ENCODE measurements around the gene ACSM2A.
"Not testable (repeated sequence)": the region's sequence is repeated elsewhere in the genome, so short reads cannot be mapped to it uniquely, and the experiment has no call there.

ACSM2A gene

DNA sequence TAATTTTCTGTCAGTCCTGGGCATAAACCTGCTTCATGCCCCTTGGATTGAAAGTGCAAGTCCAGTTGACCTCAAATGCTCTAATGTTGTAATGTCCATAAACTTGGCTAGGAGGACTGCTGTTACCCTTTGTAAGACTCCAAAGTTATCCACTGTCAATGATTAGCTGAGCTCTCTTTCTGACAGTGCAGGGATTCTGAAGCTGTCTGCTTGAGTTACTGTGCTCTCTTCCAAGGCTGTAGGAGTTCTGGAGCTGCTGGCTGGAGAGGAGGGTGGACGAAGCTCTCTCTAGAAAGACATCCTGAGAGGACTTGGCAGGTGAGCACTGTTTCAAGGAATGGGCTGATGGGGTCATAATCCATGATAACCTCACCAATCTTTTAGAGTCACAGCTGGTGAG, at the start of gene ACSM2A:
Gene ACSM2A, plus strand, starts transcription at position 158 of the 400 bp plus-strand sequence. CDS start 8,594 bp downstream, outside the sequence.
- TF ChIP-seq NFIC (IDR thresholded peaks at IDR 0.05); YY1 (IDR thresholded peaks at IDR 0.05; ENCODE audit: low read depth); TAF1 (IDR thresholded peaks at IDR 0.05; ENCODE audit: low read depth): not testable (repeated sequence)

- no peak for TF ChIP-seq CEBPB (IDR thresholded peaks at IDR 0.05)
- no peak for TF ChIP-seq ZBTB7A (IDR thresholded peaks at IDR 0.05; ENCODE audit: low read depth)
- TF ChIP-seq YY1 (IDR thresholded peaks at IDR 0.05; ENCODE audit: low read depth) = no peak
- TF ChIP-seq TAF1 (IDR thresholded peaks at IDR 0.05; ENCODE audit: low read depth) = no peak
- TF ChIP-seq RAD21 (IDR thresholded peaks at IDR 0.05; ENCODE audit: low read depth) = no peak
- TF ChIP-seq, protein P1, sequence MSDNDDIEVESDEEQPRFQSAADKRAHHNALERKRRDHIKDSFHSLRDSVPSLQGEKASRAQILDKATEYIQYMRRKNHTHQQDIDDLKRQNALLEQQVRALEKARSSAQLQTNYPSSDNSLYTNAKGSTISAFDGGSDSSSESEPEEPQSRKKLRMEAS (IDR thresholded peaks at IDR 0.05) = no peak
- TF ChIP-seq TCF12 (IDR thresholded peaks at IDR 0.05; ENCODE audit: low read depth) = no peak
- no peak for TF ChIP-seq FOXM1 (IDR thresholded peaks at IDR 0.05; ENCODE audit: borderline replicate concordance, low read depth)
- no peak for TF ChIP-seq NFIC (IDR thresholded peaks at IDR 0.05)
- no peak for TF ChIP-seq EGR1 (IDR thresholded peaks at IDR 0.05)
- TF ChIP-seq EP300 (IDR thresholded peaks at IDR 0.05; ENCODE audit: borderline replicate concordance) = no peak
- TF ChIP-seq TEAD4 (IDR thresholded peaks at IDR 0.05) = no peak
- no peak for TF ChIP-seq USF1 (IDR thresholded peaks at IDR 0.05)
- TF ChIP-seq REST (IDR thresholded peaks at IDR 0.05; ENCODE audit: low read depth) = no peak
- TF ChIP-seq CREB1 (IDR thresholded peaks at IDR 0.05; ENCODE audit: low read depth) = no peak
Measured at GRCh38 chr16:20402651-20403050, 48.7 kb upstream of the ACSM2A start.

DNA sequence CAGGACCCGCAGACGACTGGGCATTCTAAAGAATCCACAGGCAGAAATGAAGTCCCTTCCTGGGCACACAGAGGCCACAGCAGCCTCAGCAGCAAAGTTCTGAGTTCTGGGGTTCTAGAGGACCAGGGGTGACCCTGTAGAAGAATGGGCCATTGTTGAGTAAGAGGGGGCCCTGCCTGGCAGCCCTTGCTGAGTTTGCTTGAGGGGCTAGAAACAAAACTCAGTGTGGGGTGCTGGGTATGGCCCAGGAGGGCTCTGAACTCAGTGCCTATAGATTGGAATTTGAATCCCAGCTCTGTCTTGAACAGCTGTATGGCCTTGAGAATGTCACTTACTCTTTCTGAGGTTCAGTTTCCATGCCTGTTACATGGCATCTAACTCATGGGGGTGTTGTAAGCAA, 46.7 kb upstream of the ACSM2A start, which contains the start of gene PDILT:
Gene PDILT, minus strand, starts transcription at position 101 of the 400 bp plus-strand sequence. CDS start 5,437 bp downstream, outside the sequence.
- TF ChIP-seq TCF12 (IDR thresholded peaks at IDR 0.05; ENCODE audit: low read depth) (no peak), RAD21 (IDR thresholded peaks at IDR 0.05; ENCODE audit: low read depth) (no peak), FOXM1 (IDR thresholded peaks at IDR 0.05; ENCODE audit: borderline replicate concordance, low read depth) (no peak), CREB1 (IDR thresholded peaks at IDR 0.05; ENCODE audit: low read depth) (no peak), ZBTB7A (IDR thresholded peaks at IDR 0.05; ENCODE audit: low read depth) (no peak), EP300 (IDR thresholded peaks at IDR 0.05; ENCODE audit: borderline replicate concordance) (no peak), REST (IDR thresholded peaks at IDR 0.05; ENCODE audit: low read depth) (no peak), TEAD4 (IDR thresholded peaks at IDR 0.05) (no peak), CEBPB (IDR thresholded peaks at IDR 0.05) (no peak), EGR1 (IDR thresholded peaks at IDR 0.05) (no peak), USF1 (IDR thresholded peaks at IDR 0.05) (no peak), TAF1 (IDR thresholded peaks at IDR 0.05; ENCODE audit: low read depth) (no peak), YY1 (IDR thresholded peaks at IDR 0.05; ENCODE audit: low read depth) (no peak), NFIC (IDR thresholded peaks at IDR 0.05) (no peak)
- TF ChIP-seq, protein P1 (IDR thresholded peaks at IDR 0.05) = no peak

DNA sequence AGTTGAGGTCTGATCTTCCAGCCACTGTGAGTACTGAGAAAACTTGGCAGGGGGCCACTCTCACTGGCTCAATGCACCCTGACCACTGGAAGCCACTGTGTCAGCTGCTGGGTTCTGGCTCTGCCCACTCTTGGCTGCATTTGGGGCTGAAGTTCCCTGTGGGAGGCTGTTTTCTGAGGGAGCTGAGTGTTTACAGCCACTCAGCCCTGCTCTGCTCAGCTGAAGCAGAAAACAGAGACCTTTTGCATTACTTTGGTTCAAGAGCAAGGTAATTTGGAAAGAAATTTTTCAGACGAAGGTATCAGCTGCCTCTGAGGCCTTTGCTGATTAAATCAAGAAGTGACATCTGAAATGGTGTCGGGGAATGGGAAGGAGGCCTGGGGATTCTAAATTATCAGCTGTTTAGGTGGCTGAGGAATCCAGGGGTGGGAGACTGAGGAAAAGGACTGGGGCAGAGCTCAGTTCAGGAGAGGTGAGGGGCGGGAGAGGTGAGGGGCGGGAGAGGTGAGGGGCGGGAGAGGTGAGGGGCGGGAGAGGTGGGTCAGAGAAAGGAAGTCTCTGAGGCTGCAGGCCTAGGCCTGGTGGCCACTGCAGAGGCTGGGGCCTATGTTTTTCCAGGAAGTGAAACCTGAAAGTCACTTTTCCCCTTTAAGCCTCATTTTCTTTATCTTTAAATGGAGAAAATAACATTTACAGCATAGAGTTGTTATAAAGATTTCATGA, 41.8 kb upstream of the ACSM2A start, which contains the start of gene ACSM5:
Gene ACSM5, plus strand, starts transcription at position 137 of the 723 bp plus-strand sequence. CDS start 1,951 bp downstream, outside the sequence.
- TF ChIP-seq RAD21 (IDR thresholded peaks at IDR 0.05; ENCODE audit: low read depth) = no peak

GRCh38 chr16:20410121-20410723, 41.1 kb upstream of the ACSM2A start:
- no peak for TF ChIP-seq NFIC (IDR thresholded peaks at IDR 0.05)
- TF ChIP-seq REST (IDR thresholded peaks at IDR 0.05; ENCODE audit: low read depth) = no peak
- TF ChIP-seq TEAD4 (IDR thresholded peaks at IDR 0.05) = no peak
- no peak for TF ChIP-seq YY1 (IDR thresholded peaks at IDR 0.05; ENCODE audit: low read depth)
- no peak for TF ChIP-seq CEBPB (IDR thresholded peaks at IDR 0.05)
- no peak for TF ChIP-seq USF1 (IDR thresholded peaks at IDR 0.05)
- TF ChIP-seq EGR1 (IDR thresholded peaks at IDR 0.05) = no peak
- TF ChIP-seq RAD21 (IDR thresholded peaks at IDR 0.05; ENCODE audit: low read depth) = no peak
- TF ChIP-seq, protein P1 (IDR thresholded peaks at IDR 0.05) = no peak
- no peak for TF ChIP-seq TAF1 (IDR thresholded peaks at IDR 0.05; ENCODE audit: low read depth)
- no peak for TF ChIP-seq EP300 (IDR thresholded peaks at IDR 0.05; ENCODE audit: borderline replicate concordance)
- no peak for TF ChIP-seq CREB1 (IDR thresholded peaks at IDR 0.05; ENCODE audit: low read depth)
- TF ChIP-seq TCF12 (IDR thresholded peaks at IDR 0.05; ENCODE audit: low read depth) = no peak

Data from Ishikawa (cell line).